GM21619 (cell line): Measurements from ENCODE around the gene PPP1R14D.

Experiments used
- ATAC-seq: cut with Tn5 transposase; IDR thresholded peaks from one replicate; pipeline ENCODE4 v1.9.1; 2021; ENCODE audit not compliant: unreplicated experiment

Gene PPP1R14D

DNA sequence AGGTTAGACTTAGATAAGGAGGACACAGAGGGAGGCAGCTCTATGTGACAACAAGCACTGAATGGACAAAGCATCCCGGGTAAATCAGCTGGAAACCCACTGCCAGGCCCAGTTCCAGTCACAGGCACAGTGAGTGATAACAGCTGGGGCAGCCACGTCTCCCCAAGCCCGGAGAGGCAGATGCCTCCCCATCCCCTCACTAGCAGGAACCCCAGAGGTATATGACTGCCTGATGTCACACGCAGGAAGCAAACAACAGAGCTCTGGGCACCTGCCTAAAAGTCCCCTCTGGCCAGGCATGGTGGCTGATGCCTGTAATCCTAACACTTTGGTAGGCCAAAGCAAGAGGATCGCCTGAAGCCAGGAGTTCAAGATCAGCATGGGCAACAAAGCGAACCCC, 40.5 kb downstream of the PPP1R14D start:
- no peak for ATAC-seq

DNA sequence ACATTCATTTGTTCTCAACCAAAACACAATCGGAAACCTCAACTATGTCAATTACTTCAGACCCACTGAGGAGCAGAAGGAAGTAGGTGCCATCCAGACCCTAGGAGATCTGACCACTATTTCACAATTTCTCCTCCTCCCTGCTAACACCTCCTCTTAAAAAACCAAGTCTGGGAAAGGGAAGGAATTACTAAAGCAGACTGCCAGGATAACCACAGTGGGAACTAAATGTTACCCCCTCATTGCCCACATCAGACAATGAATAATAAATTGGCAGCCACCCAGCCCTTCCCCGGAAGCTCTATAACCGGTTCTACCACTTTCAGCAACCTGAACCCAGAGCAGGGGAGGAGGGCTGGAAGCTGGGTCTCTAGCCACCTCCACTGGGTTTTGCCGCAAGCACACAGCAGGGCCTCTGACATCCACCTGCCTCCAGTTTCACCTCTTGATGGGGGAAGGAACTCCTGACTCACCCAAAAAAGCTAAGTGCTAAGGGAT, 41.1 kb downstream of the PPP1R14D start:
- no peak for ATAC-seq

DNA sequence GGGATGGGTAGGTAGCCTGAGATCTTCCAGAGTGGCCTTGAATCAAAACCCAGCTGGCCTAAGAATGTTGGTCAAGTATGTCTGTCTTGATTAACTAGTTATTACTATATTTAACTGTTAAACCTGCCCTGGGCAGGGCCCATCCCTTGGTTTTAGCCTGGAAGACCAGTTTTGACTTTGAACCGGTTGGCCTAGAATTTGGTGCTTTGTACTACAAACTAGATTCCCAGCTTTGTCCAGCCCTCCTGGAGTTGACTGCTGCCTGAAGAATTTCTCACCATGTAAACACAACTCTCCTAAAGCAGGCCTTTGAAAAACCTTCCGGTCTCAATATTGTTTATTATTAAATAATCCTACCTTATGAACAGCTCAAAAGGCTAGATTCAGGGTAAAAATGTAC, 42.7 kb downstream of the PPP1R14D start:
- ATAC-seq, result no peak

DNA sequence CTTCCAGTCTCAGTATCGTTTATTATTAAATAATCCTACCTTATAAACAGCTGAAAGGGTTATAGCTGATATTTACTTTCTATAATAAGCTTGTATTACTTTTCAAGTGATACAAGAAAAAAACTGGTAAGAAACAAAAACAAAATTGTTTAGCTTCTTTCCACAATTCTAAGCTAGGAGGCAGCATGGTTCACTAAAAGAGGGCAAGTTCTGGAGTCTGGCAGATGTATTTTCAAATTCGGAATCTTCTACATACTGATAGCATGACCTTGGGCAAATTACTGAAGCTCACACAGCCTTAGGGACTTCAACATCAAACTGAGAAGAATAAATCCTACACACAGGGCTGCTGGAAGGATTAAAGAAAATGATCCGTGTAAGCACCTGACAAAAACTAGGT, 43.3 kb downstream of the PPP1R14D start:
- ATAC-seq, result no peak

DNA sequence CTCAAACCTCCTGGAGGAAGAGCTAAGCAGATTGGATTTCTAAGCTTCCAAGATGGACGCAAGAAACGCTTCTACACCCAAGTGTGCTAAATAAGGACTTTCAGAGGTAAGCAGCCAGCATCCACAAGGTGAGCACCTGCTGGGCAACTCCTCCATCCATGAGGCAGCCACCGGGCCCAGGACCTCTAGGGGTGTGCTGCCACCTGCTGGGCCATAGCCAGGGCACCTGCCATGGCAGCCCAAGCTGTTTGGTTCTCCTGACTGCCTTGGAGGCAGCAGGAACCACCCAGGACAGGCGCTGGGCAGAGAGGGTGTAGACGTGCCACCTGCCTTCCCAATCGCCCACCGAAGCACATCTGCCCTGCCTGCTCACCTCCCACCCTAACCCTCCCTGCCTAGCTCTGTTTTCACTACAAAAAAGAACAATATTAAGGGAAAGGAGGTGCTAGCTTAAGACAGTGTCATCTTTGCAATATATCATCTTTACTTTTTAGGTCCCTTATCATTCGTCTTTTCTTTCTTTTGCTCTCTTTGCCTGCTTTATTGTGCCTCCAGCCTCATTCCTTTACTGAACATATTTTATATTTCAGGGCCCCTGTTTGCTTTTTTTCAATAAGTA, 45.8 kb downstream of the PPP1R14D start:
- no peak for ATAC-seq

DNA sequence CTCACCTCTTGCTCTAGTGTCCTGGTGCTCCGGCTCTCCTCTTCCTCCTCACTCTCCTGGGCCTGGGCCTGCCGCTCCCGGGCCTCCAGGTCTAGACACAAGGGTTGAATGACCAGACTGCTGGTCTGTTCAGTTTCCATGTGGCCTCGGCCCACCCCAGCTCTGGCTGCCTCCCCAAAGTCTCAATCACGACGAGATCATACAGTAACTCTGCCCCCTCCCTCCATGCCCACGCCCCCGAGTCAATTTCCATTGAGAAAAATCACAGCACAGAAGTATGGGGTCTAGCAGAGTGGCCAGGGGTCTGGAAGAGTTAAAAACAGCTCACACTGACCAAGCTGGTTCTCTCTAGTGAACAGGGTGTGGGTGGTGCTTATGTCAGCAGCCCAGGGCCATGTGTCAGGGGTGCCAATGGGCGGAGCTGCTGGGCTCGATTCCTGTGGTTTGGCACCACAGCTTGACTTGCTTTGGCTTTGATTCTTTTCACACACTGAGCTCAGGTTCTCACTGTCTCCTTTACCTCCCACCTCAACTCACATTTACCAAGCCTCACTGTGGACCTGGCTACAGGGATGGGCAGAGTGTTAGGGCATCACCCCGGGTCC, 51.9 kb downstream of the PPP1R14D start:
- ATAC-seq, result no peak

DNA sequence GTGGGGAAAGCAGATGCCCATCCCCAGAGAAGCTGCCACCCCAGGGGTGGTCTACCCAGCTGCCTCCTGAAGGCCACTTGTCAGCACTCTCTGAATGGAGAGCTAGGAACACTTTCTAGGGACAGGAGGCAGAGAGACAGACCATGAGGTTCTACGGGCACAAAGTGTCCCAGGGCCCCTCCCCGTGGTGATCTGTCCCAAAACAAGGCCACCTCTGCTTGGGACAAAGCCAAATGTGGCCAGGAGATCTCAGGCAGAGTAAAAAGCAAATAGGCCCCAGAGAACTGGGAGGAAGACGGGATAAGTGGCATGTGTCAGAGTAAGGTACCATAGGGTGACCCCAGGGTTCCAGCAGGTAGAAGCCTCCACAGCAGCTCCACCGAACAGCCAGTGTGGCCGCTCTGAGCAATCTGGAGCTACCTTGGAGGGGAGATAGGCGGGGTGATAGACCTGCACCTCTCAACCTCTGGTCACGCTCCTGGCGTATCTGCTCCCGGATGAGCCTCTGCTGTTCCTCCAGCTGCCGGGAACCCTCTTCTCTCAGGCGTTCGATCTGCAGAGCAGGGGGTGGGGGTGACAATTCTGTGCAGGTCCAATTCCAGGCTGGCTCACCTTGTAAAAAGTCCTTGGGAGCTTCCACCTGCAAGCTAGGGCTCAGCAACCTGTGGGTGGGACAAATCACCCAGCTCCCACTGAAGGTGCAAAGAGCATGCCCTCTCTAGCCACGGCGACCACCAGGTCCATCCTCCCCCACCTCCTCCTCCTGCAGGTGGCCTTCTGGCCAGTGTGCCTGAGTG, 52.6 kb downstream of the PPP1R14D start:
- no peak for ATAC-seq

DNA sequence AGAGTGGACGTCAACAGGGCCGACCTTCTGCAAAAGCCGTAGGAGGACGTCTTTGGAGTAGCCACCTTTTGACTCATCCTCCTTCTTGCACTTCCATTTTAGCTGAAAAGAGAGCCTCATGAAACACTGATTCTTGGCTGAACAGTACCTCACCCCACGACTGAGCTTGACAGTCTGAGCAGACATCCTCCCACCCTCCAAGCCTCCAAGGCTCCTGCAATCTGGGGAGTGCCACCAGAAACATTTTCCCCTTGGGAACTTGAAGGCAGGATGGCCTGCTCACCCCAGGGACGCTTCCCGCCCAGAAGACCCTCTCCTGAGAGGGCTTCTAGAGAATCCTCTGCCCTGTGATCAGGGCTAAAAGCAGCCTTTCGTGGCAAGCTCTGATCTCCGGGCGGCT, 53.5 kb downstream of the PPP1R14D start:
- ATAC-seq, result no peak

DNA sequence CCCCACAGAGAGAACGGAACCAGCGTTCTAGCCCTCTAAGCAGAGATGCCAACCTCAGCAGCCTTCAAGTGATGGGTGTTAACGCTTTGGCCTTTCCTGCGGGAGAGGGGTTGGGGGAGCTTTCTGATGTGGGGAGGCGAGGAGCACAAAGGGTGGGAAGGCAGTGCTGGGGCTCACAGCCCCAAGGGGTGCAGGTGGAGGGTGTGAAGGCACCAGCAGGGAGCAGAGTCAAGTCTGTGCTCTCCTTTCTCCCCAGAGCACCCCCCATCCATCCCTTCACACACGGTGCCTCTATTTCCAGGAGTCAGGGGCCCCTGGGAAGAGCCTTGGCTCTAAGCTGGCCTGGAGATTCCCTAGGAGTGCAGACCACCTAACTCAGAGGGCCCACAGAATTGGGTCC, 54.6 kb downstream of the PPP1R14D start:
- ATAC-seq, result no peak

DNA sequence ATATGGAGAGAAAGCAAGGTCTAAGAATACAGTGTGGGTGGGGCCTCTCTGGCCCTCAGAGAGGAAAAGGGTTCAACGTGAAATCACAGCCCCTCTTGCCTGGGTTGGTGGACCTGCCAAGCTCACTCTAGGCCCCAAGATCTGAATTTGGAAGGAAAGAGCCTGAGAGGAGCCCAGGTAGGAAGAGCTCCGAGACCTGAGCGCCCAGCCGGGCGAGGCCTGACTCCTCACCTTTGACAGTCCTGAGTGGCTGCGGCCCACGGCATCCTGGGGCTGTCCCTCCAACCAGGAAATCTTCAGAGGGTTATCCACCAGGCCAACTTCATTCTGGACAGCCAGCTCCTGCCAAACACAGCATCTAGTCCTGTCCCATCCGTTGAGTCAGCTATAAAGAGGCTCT, 55.0 kb downstream of the PPP1R14D start:
- ATAC-seq, result no peak

DNA sequence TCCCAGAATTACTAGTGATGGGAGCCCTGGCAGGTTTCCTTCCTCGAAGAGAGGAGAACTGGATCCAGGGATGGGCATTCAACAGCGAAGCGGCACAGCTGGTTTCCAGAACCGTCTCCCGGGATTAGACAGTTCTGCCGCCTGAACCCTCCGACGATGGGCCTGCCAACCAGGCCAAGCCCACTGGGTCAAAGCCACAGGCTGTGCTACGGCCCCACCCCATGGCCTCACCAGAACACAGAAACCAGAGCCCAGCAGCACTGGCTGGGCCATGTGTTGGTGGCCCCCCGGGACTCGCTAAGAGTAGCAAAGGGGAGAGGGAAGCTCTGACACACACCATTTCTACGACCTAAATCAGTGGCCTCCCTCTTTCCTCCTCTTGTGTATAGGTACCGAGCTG, 56.5 kb downstream of the PPP1R14D start:
- no peak for ATAC-seq

DNA sequence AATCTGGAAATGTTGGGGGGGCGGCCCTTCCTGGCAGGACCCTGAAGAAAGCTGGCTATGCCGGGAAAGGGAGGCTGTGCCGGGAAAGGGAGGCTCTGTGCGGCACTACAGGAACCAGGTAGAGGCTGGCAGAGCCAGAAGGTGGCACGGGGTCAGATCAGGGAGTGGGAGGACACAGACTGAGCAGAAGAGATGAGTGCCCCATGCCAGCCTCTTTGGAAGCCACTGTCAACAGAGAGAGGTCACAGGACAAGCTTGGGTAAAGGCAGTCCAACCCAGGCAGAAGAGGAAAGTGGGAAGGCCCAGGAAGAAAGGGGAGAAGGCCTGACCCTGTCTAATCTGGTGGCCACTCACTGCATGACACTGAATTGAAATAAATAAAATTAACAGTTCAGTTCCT, 57.3 kb downstream of the PPP1R14D start:
- ATAC-seq, result no peak

DNA sequence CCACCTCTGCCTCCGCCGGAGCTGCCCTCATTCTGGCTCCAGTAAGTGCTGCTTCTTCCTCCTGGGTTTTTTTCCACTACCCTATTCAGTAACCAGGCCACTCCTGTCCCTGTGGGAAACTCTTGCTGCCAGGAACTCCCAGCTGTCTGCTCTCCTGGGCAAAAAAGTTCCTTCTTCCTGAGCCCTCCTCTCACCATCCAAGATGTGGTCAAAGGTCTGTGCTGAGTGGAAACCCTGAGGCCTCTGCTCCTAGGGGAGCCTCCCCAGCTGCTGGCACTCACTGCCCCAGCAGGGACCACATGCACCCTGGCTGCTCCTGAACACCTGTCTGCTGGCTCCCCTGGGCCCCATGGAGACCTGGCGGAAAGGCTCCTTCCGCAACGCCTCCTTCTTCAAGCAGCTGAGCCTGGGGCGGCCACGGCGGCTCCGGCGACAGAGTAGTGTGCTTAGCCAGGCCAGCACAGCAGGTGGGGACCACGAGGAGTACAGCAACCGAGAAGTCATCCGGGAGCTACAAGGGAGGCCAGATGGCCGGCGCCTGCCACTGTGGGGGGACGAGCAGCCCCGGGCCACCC, 58.3 kb downstream of the PPP1R14D start:
- no peak for ATAC-seq

DNA sequence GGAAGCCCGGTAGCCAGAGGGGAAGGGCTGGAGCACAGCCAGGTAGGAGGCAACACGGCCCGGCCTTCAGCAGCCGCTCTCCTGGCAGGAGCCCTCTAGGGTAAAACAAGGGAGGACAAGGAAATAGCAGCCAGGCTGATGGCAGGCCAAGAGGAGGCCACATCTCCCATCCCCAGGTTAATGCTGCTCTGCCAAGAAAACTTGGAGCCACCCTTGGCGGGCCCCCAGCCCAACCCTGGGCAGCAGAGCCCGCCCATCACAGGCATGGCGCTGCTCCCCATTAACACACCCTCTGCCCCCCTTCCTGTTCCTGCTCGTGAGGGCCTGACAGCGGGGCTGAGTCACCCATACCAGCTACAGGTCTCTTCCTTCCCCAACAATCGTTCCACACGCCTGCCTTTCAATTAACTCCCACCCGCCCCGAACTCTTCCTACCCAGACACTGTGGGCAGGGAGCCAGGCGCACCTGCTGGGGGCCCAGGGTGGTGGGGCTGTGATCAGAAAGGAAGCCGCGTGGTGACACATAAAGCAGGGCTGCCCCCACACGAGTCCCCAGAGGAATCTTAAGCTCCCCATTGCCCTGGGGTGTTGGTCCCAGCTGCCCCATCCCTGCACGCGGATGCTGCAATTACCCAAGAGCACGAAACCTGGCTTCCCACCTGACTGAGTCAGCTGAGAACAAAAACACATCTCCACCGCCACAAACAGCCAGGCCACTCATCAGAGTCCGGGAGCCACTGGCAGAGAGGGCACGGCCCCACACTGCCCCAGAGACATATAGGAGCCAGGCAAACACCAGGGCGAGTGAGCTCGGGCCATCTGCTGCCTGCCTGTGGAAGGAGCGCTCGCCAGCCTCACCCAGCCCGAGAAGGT, 59.0 kb downstream of the PPP1R14D start, which contains the start of gene C15orf62:
C15orf62 (plus strand) TSS at position 707 of the 873 bp plus-strand sequence. CDS start 516 bp downstream, outside the sequence.
- peak; percentile 39 for ATAC-seq

DNA sequence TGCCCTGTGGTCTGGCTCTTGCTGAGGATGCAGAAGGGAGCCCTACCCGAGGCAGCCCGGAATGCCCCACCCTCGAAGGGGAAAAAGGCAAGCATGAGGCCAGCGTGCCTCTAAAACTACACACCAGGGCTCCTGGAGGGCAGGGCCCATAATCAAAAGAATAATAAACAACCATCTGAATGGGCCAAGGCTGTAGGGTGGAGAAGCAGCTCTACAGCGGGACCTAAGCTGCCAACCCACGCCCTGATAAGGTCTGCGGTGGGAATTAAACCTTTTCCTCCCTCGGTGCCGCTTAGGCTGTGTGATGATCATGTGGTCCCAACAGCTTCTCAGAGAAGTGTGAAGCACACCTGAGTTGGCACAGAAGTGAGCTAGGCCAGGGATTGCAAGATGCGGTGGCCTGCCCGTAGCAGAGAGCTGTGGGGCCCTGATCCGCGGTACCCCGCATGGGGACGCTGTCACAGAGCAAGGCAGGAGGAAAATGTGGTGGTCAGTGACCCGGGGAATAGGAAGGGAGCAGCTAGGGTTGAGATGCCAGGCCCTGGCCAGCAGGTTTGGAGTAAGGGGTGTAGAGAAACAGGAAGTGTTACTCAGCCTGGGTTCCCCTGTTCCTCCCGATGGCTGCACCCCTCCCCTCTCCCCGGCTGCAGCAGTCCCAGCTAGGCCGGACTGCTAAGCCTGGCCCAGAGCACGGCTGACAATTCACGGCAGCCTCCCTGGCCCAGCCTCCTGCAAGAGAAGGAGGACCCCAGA, 59.8 kb downstream of the PPP1R14D start:
- ATAC-seq, result peak; percentile 2

DNA sequence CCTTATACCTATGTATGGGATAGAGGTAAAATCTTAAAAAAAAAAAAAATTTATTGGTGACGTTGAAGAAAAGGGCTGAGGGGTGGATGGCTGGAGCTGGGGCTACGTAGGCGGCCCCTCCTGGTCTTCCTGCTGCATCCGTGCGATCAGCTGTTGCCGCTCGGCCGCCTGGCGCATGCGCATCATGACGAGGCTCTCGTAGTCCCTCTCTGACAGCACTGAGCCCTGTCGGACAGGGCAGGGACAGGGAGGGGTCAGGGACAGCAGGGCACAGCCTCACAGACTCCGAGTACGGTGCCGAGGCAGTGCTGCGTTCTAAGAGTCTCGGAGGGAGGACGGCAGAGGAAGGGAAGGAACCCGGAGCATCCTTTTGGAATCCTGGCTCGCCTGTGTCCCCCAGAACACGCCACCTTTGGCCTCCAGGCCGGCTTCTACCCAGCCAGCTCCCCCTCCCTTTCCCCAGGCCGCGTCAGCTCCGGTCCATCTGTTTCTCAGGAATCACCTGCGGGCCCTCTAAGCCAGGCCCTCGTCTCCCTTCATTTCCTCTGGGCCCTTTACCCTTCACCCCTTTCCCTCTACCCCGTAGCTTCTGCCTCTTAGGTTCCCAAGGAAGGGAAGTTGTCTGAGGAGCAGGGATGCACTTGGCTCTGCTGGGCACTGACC, 60.5 kb downstream of the PPP1R14D start:
- no peak for ATAC-seq

DNA sequence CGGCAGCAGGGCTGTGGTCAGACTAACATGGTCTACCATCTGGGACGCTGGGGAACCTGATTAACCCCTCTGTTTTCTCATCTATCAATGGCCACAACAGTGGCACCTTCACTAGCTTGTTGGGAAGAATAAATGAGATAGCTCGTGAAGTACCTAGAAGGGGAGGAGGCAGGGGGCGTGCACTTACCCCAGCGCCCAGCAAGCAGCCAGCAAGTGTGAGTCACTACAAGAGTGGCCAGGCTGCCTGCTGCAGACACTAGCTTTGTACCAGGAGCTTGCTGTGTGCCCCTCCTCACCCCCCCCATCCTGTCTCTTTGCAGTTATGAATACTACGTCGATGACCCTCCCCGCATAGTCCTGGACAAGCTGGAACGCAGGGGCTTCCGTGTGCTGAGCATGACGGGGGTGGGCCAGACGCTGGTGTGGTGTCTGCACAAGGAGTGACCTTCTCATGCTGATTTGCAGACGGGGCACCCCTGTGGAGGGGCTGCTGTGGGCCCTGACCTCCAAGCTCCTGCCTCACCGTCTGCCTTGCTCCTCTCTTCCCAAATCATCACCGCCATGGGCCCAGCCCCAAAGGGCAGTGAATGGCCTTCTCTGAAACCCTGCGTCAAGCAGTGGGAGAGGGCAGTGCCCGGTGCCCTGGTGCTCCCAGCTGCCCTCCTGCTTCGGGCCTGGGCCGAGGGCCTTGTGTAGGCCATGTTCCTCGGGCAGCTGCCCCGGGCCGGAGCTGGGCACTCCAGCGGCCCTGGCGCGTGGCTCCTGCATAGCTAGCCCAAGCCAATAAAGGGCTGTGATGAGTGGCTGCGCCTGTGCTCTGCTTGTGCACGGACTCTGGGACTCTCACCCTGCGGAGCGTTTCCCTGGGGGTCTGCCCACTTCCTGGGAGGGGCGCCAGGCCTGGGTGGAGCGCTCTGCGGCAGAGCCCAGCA, 61.3 kb downstream of the PPP1R14D start:
- no peak for ATAC-seq

DNA sequence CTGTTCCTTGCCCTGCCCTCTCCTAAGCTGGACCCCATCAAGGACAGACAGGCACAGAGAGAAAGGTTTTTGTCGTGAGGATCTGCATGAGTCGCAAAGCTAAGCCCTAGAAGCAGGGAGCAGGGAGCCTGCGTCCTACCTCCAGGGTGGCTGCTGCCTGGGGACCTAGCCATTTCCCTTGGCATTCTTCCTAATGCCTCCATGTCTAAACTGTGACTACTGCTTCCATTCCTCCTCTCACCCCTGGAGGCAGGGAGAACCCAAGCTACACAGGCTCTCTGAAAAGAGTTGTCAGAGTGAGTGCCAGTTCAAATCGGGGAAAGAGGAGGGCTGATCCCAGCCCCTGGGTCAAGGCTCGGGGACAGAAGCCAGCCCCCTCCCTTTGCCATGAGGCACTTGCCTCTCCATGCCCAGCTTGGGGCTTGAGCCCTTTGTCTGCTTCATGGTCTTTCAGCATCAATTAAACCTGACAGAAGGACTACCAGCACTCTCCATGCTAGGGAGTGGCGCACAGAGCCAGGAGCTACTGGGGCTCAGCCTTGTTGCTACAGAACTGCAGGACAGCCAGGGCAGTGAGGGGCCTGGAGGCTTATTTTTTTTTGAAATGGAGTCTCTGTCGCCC, 62.2 kb downstream of the PPP1R14D start:
- ATAC-seq, result no peak
